ENCODE data around the gene TNIK.
"Not testable (repeated sequence)": the region's sequence is repeated elsewhere in the genome, so short reads cannot be mapped to it uniquely, and the experiment has no call there.

Gene TNIK

DNA sequence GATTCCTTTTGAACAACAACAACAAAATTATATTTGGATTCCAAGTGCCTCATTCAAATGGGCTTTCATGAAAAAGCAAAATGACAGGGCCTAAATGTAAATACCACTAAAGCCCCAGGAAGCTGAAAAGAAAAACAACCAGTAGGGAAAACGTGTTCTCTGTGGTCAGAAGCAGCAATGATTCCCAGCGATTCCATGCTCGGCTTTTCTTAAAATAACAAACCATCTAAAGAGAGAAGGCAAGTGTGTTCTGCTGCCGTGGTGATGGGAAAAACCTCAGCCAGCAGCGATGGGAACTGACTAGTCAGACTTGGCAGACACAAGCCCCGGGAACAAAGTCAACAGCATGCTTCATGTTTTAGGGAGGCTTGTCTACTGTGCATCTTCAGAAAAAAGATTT is 153.6 kb downstream of the TNIK start:
- DNase-seq: no peak

GRCh38 chr3:171305823-171306222 is 154.4 kb downstream of the TNIK start:
- not testable (repeated sequence) for DNase-seq

GRCh38 chr3:171304498-171304897 is 155.7 kb downstream of the TNIK start:
- DNase-seq: not testable (repeated sequence)

- DNase-seq: not testable (repeated sequence)
Measured at GRCh38 chr3:171304017-171304416, 156.2 kb downstream of the TNIK start.

DNA sequence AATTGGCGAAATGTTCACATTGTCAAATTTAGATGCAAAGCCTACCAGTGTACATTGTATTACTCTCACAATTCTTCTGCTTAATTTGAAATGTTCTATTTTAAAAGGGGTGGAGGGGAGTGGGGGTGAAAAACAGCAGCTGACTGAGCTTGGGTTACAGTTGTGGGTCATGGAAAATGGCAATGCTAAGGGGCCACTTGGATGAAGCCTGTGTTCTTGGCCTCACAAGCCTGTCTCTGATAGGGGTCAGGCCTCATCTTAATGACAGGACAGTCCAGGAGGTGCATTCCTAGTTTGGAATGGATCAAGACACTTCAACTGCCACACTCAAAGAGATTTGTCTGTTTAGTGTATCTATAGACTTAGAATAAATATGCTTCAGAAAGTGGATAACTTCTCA is 158.2 kb downstream of the TNIK start:
- no peak for DNase-seq

GRCh38 chr3:171301002-171301401 is 159.2 kb downstream of the TNIK start:
- DNase-seq: no peak

- DNase-seq: no peak
Measured at GRCh38 chr3:171297951-171298350, 162.3 kb downstream of the TNIK start.

DNA sequence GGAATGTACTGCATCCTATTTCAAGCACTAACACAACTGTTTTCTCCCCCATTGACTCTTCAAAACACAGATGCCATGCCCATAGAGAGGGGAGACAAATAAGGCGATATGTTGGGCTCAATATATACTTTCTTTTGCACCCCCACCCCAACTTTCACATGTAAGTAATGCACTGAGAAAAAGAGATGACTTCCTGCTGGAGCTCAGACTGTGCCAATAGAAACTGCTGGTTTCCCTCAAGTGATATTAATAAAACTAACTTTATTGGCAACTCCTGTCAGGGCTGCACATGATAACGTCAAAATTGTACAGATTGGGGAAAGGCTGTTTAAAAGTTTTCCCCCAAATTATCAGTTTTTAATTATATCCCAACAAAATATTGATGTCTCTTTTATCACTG is 163.0 kb downstream of the TNIK start:
- no peak for DNase-seq

- no peak for DNase-seq
Measured at GRCh38 chr3:171295484-171296373, 164.5 kb downstream of the TNIK start.

DNA sequence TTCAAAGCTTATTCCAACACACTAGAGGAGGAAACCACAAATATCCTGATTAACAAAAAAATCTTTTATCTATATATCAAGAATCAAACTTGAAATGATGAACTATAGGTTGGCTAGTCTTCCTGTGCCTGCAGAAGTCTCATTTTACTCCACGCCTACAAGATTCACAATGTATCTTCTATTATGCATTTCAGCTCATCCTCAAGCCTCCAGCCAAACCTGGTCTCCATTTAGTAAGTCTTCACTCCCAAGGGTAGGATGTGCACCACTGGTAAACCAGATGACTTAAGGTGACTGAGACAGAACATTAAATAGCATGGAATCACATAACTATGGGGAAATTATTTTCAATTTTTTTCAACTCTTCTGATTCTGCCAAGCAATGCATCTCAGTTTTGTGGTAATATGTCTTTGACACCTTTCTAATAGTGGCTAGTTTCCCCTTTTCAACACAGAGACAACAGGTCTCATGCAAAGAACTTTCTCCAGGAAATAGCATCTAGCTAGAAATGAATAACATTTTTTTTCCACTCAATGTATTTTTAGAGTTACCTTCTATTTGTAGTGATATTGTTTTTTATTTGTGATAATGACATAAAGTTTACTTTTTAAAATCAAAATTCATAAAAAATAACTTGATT is 166.9 kb downstream of the TNIK start:
- DNase-seq: no peak

DNA sequence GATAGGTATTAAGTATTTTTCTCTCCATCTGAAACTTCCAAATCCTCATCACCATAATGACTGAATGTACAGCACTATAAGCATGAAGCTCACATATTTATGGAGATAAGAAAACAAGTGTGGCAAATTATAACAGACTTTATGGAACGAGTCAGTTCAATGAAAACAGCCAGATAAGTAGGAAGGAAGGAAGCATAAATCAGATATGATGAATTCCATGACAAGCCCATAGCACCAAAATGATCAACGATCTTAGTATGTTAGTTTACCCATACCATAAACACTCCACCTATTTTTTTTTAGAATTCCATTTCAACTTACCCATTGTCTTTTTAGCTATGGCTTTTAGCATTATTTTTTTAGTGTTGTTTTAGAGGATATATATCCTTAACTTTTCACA is 169.5 kb downstream of the TNIK start:
- DNase-seq: no peak

DNA sequence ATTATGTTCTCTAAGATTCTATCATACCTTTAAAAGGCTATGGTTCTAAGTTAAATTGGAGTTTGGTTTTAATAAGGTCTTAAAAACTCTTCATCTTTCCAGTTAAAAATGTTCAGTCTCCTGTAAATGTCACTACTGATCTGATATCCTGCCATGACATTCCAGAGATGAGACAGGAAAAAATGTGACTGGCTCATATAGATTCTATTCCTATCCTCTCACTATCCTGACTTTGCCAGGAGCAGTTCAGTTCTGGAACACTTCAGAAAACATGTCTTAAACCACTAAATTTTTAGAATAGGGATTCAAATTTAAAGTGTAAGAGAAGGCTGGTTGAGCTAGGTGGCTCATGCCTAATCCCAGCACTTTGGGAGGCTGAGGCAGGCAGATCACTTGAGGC is 170.9 kb downstream of the TNIK start:
- no peak for DNase-seq

GRCh38 chr3:171287761-171288160 is 172.4 kb downstream of the TNIK start:
- DNase-seq: not testable (repeated sequence)

- DNase-seq: no peak
Measured at GRCh38 chr3:171286580-171287249, 173.5 kb downstream of the TNIK start.

GRCh38 chr3:171285287-171285686 is 174.9 kb downstream of the TNIK start:
- no peak for DNase-seq

DNA sequence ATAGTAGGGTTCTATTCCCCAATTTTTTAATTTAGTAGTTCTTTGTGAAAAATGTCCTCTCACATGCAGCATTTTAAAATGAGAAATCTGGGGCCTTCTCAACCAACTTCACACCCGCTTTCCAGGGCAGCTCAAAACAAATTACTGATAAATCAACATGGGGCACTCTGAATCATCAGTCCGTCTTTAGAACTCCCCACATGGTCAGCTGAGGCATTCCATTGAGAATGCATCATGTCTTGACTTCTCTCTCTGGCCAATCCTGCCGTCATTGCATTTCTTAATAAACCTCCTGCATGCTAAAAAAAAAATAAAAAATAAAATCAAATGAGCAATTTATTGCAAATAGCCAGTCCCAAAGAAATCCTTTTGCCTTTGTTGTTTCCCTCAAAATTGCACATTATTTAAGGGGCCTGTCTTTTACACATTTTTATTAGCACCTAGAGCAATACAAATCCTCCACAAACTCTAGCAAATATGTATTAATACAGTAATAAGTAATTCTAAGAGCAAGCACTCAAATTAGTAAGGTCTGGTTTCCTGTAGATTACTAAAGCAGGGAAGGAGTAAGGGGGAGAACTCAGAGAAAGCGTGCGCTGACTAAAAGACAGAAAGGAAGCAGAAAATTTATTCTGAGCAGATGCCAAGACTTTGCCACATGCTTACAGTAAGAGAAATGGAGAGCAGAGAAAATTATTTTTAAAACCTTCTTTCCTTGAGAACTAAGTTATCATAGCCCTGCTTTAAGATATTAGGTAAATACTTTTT is 175.7 kb downstream of the TNIK start:
- DNase-seq: no peak

- no peak for DNase-seq
Measured at GRCh38 chr3:171283848-171284222, 176.4 kb downstream of the TNIK start.

GRCh38 chr3:171283183-171283847 is 176.9 kb downstream of the TNIK start:
- no peak for DNase-seq

GRCh38 chr3:171282041-171282440 is 178.2 kb downstream of the TNIK start:
- no peak for DNase-seq

DNA sequence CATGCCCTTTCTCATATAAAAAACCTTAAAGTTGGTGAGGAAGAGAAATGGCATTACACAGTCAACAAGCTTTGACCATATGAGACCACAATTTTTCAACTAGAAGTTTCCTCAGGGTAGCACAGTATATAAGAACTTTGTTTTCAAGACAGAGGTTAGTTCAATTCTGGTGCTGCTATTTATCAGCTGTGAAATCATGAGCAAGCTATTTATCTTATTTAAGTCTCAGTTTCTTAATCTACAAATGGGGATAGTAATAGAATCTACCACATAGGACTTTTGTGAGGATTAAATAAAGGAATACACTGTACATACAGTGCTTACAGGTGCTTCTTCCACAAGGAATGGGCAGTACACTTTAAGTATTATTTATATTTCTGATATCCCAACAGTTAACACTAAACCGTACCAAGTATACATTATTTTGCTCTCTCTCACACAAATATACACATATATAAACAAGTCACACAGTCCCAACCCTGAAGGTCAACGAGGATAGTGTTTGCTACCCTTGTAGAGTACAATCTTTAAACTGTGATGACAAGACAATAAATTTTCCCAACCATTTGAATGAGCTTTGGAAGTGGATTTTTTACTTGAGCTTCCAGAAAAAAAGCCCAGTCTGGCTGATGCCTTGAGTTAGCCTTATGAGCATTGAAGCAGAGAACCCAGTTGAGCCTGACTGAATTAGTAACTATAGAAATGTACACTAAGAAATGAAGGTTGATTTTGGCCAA is 178.8 kb downstream of the TNIK start:
- DNase-seq: no peak

DNA sequence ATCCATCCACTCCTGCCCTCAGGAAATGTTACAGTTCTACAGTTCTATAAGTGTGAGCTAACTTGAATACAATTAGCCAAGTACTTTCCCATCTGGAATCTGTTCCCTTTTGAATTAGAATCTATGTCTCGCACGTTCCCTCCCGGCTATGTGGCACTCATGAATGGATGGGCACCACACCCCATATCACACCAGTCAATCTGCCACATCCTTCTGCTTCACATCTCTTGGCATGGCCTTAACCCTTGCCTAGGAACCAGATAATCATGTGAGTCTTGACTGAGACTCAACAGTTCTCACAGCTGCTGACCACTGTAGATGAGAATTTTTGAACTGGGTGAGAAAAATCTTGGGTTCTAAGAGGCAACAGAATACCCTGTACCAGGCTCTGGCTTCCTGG is 180.2 kb downstream of the TNIK start:
- DNase-seq: no peak

DNA sequence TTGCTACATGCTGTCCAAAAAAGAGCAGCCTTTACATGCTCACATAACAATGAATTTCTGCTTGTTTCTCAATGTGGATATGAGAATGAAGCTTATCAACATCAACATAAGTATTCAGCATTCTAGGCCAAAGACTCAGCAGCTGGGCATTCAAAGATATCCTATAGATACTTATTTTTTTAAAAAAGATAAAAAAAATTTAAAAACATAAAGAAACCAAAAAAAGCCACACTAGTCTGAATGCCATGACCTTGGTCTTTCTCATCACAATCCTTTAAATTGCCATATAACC is 182.0 kb downstream of the TNIK start:
- DNase-seq: no peak
